Measurements from ENCODE around the gene CETP. TPM values are rescaled to one million over a fixed set of nuclear protein-coding genes. Genes with fewer than 3 reads are reported as not detected.

The CETP gene
- total and polyA plus RNA-seq, 2 of the 8 experiments (the other 6 are each of a cell fraction or from before 2014, with no cell fraction given) = not detected

DNA sequence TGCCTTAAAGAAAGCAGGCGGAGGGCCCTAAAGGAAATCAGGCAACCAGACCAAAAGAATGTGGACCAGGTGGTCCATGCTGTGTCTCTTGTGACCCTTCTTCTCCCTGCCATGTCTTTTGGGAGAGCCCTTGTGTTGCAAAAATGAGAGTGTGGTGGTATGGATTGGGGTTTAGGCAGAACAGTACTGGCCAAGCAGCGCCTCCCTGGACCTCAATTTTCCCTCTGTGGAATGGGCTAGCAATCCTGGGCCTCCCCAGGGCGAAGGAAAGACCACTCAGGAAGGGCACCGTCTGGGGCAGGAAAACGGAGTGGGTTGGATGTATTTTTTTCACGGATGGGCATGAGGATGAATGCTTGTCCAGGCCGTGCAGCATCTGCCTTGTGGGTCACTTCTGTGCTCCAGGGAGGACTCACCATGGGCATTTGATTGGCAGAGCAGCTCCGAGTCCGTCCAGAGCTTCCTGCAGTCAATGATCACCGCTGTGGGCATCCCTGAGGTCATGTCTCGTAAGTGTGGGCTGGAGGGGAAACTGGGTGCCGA is 20.1 kb downstream of the CETP start (continued):
- TF ChIP-seq, protein P1, sequence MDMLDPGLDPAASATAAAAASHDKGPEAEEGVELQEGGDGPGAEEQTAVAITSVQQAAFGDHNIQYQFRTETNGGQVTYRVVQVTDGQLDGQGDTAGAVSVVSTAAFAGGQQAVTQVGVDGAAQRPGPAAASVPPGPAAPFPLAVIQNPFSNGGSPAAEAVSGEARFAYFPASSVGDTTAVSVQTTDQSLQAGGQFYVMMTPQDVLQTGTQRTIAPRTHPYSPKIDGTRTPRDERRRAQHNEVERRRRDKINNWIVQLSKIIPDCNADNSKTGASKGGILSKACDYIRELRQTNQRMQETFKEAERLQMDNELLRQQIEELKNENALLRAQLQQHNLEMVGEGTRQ (IDR thresholded peaks at IDR 0.05; ENCODE audit: low read length) = no peak
